ENCODE measurements around the gene KIAA1328.

- TF ChIP-seq CTCF (IDR thresholded peaks at IDR 0.05): no peak
- TF ChIP-seq ZFX (IDR thresholded peaks at IDR 0.05; ENCODE audit: borderline replicate concordance): no peak
Observed at GRCh38 chr18:37254236-37254754, 425.4 kb downstream of the KIAA1328 start.

Measured in 22Rv1 (cell line).